WI38 (cell line): ENCODE data around the gene TDRD12.

Source experiments
- H3K4me3 ChIP-seq: 2 replicates; pipeline ENCODE4 v1.5.1; 2011; ENCODE audit warnings: low read depth, mild to moderate bottlenecking, control low read depth, low read length
- TF ChIP-seq, protein P1 (sequence below): IDR thresholded peaks from 2 replicates; pipeline ENCODE4 v1.5.1; 2012; ENCODE audit warnings: low read depth, mild to moderate bottlenecking, control low read depth, low read length

Gene TDRD12

DNA sequence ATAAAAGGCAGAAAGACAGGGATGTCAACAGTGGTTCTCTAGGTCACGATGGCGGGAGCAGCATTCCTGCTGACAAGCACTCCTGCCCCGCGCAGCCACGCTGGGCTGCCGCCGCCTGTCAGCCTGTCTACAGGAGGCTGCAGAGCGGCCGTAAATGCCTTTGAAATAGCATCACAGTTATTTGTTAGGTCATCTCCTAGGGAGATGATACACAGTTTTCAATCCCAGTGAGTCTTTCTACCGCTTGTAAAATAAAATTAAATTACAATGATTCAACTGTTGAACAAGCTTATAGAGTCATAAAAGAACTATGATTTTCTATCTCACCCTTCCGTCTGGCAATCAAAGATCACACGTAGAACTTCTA, 157.3 kb downstream of the TDRD12 start:
- TF ChIP-seq, protein P1, sequence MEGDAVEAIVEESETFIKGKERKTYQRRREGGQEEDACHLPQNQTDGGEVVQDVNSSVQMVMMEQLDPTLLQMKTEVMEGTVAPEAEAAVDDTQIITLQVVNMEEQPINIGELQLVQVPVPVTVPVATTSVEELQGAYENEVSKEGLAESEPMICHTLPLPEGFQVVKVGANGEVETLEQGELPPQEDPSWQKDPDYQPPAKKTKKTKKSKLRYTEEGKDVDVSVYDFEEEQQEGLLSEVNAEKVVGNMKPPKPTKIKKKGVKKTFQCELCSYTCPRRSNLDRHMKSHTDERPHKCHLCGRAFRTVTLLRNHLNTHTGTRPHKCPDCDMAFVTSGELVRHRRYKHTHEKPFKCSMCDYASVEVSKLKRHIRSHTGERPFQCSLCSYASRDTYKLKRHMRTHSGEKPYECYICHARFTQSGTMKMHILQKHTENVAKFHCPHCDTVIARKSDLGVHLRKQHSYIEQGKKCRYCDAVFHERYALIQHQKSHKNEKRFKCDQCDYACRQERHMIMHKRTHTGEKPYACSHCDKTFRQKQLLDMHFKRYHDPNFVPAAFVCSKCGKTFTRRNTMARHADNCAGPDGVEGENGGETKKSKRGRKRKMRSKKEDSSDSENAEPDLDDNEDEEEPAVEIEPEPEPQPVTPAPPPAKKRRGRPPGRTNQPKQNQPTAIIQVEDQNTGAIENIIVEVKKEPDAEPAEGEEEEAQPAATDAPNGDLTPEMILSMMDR = no peak
- H3K4me3 ChIP-seq = no peak overlapping the region
